ENCODE data around the gene DHTKD1.

DHTKD1 gene

GRCh38 chr10:12130237-12130872 lies 61.6 kb downstream of the DHTKD1 start:
- Histone ChIP-seq H2BK120ac (ENCODE audit: low read depth, low read length) (no peak overlapping the region), H3K36me3 (replicated peaks in 1 of 2; ENCODE audit: control insufficient read depth in 2 of 2, insufficient read depth in 2 of 2, low read length in 2 of 2) (peaks cover 4 to 34% of the 10 kb centered on the region in 2 donors), H3K4me3 (ENCODE audit: low read length in 2 of 2) (peak overlapping the region; percentile 76 to 94), H3K27me3 (ENCODE audit: control insufficient read depth in 3 of 3, insufficient read depth in 3 of 3, low read depth in 1 of 3, low read length in 3 of 3) (no peaks in the 10 kb centered on the region), H2AK5ac (ENCODE audit: low read depth, low read length) (no peak overlapping the region), H3K4ac (ENCODE audit: low read length) (no peak overlapping the region), H2BK15ac (ENCODE audit: low read length) (no peak overlapping the region), H3K79me1 (ENCODE audit: low read depth, low read length) (peaks cover 2% of the 10 kb centered on the region), H3K18ac (ENCODE audit: low read length) (no peak overlapping the region), H3K14ac (ENCODE audit: low read length) (no peak overlapping the region), H4K8ac (ENCODE audit: low read depth, low read length) (no peak overlapping the region), H3K4me1 (ENCODE audit: control insufficient read depth in 2 of 2, insufficient read depth in 1 of 2, low read depth in 1 of 2, low read length in 2 of 2) (peaks cover 0 to 1% of the 10 kb centered on the region in 2 donors), H2AFZ (ENCODE audit: low read length) (peak overlapping the region; percentile 97), H3K4me2 (ENCODE audit: insufficient read depth, low read length, poor library complexity, severe bottlenecking) (peak overlapping the region; percentile 72), H2BK12ac (ENCODE audit: low read length) (no peak overlapping the region), H2BK5ac (ENCODE audit: low read length) (no peak overlapping the region), H3K9ac (ENCODE audit: low read depth, low read length, poor library complexity) (no peak overlapping the region), H3K23ac (ENCODE audit: low read depth, low read length, poor library complexity) (no peak overlapping the region), H3K9me3 (replicated peaks in 1 of 2; ENCODE audit: control insufficient read depth in 2 of 2, insufficient read depth in 1 of 2, low read depth in 1 of 2, low read length in 2 of 2) (peaks cover 0 to 5% of the 10 kb centered on the region in 2 donors), H4K91ac (ENCODE audit: low read depth, low read length, poor library complexity) (no peak overlapping the region), H3K27ac (replicated peaks; ENCODE audit: low read length) (no peak overlapping the region)
- peak; percentile 45 for DNase-seq (ENCODE audit: low spot score)
- no CpG with 5 or more reads among the region's 11 CpGs for WGBS, 2 donors (ENCODE audit: extremely low coverage in 2 of 2, insufficient read length in 2 of 2, insufficient replicate concordance in 1 of 2)

- no peak overlapping the region for H2BK15ac ChIP-seq (ENCODE audit: low read length)
- no peak overlapping the region for H3K4me3 ChIP-seq (ENCODE audit: low read length in 2 of 2)
- H3K9me3 ChIP-seq (replicated peaks in 1 of 2; ENCODE audit: control insufficient read depth in 2 of 2, insufficient read depth in 1 of 2, low read depth in 1 of 2, low read length in 2 of 2) = no peaks in the 10 kb centered on the region
- H2AK5ac ChIP-seq (ENCODE audit: low read depth, low read length) = no peak overlapping the region
- no peaks in the 10 kb centered on the region for H3K4me1 ChIP-seq (ENCODE audit: control insufficient read depth in 2 of 2, insufficient read depth in 1 of 2, low read depth in 1 of 2, low read length in 2 of 2)
- no peak overlapping the region for H3K4ac ChIP-seq (ENCODE audit: low read length)
- no peak overlapping the region for H2BK5ac ChIP-seq (ENCODE audit: low read length)
- H2BK120ac ChIP-seq (ENCODE audit: low read depth, low read length) = no peak overlapping the region
- H3K27me3 ChIP-seq (ENCODE audit: control insufficient read depth in 3 of 3, insufficient read depth in 3 of 3, low read depth in 1 of 3, low read length in 3 of 3) = no peaks in the 10 kb centered on the region
- WGBS, 2 donors (ENCODE audit: extremely low coverage in 2 of 2, insufficient read length in 2 of 2, insufficient replicate concordance in 1 of 2) = no CpG with 5 or more reads among the region's 3 CpGs
- H3K27ac ChIP-seq (replicated peaks; ENCODE audit: low read length) = no peak overlapping the region
- no peak overlapping the region for H2BK12ac ChIP-seq (ENCODE audit: low read length)
- DNase-seq (ENCODE audit: low spot score) = no peak
- H4K8ac ChIP-seq (ENCODE audit: low read depth, low read length) = no peak overlapping the region
- no peak overlapping the region for H3K9ac ChIP-seq (ENCODE audit: low read depth, low read length, poor library complexity)
- H3K18ac ChIP-seq (ENCODE audit: low read length) = no peak overlapping the region
- H2AFZ ChIP-seq (ENCODE audit: low read length) = no peak overlapping the region
- no peak overlapping the region for H3K4me2 ChIP-seq (ENCODE audit: insufficient read depth, low read length, poor library complexity, severe bottlenecking)
- no peaks in the 10 kb centered on the region for H3K79me1 ChIP-seq (ENCODE audit: low read depth, low read length)
- peaks cover 9 to 76% of the 10 kb centered on the region in 2 donors for H3K36me3 ChIP-seq (replicated peaks in 1 of 2; ENCODE audit: control insufficient read depth in 2 of 2, insufficient read depth in 2 of 2, low read length in 2 of 2)
- no peak overlapping the region for H3K14ac ChIP-seq (ENCODE audit: low read length)
- H4K91ac ChIP-seq (ENCODE audit: low read depth, low read length, poor library complexity) = no peak overlapping the region
- H3K23ac ChIP-seq (ENCODE audit: low read depth, low read length, poor library complexity) = no peak overlapping the region
These were observed 66.9 kb downstream of the DHTKD1 start for GRCh38 chr10:12135631-12136030.

- H2BK120ac ChIP-seq (ENCODE audit: low read depth, low read length) = no peak overlapping the region
- no peak overlapping the region for H3K9ac ChIP-seq (ENCODE audit: low read depth, low read length, poor library complexity)
- H2BK5ac ChIP-seq (ENCODE audit: low read length) = no peak overlapping the region
- no peak overlapping the region for H2AFZ ChIP-seq (ENCODE audit: low read length)
- H3K36me3 ChIP-seq (replicated peaks in 1 of 2; ENCODE audit: control insufficient read depth in 2 of 2, insufficient read depth in 2 of 2, low read length in 2 of 2) = peaks cover 18 to 92% of the 10 kb centered on the region in 2 donors
- no peak overlapping the region for H2BK12ac ChIP-seq (ENCODE audit: low read length)
- DNase-seq (ENCODE audit: low spot score) = no peak
- H3K4me1 ChIP-seq (ENCODE audit: control insufficient read depth in 2 of 2, insufficient read depth in 1 of 2, low read depth in 1 of 2, low read length in 2 of 2) = no peaks in the 10 kb centered on the region
- no peak overlapping the region for H3K4ac ChIP-seq (ENCODE audit: low read length)
- no peak overlapping the region for H3K4me3 ChIP-seq (ENCODE audit: low read length in 2 of 2)
- H3K27me3 ChIP-seq (ENCODE audit: control insufficient read depth in 3 of 3, insufficient read depth in 3 of 3, low read depth in 1 of 3, low read length in 3 of 3) = no peaks in the 10 kb centered on the region
- no peak overlapping the region for H2AK5ac ChIP-seq (ENCODE audit: low read depth, low read length)
- H3K14ac ChIP-seq (ENCODE audit: low read length) = no peak overlapping the region
- H4K91ac ChIP-seq (ENCODE audit: low read depth, low read length, poor library complexity) = no peak overlapping the region
- no peak overlapping the region for H2BK15ac ChIP-seq (ENCODE audit: low read length)
- no peak overlapping the region for H3K18ac ChIP-seq (ENCODE audit: low read length)
- H3K23ac ChIP-seq (ENCODE audit: low read depth, low read length, poor library complexity) = no peak overlapping the region
- H3K4me2 ChIP-seq (ENCODE audit: insufficient read depth, low read length, poor library complexity, severe bottlenecking) = no peak overlapping the region
- H3K79me1 ChIP-seq (ENCODE audit: low read depth, low read length) = no peaks in the 10 kb centered on the region
- no peaks in the 10 kb centered on the region for H3K9me3 ChIP-seq (replicated peaks in 1 of 2; ENCODE audit: control insufficient read depth in 2 of 2, insufficient read depth in 1 of 2, low read depth in 1 of 2, low read length in 2 of 2)
- H3K27ac ChIP-seq (replicated peaks; ENCODE audit: low read length) = no peak overlapping the region
- H4K8ac ChIP-seq (ENCODE audit: low read depth, low read length) = no peak overlapping the region
- WGBS, 2 donors (ENCODE audit: extremely low coverage in 2 of 2, insufficient read length in 2 of 2, insufficient replicate concordance in 1 of 2) = no CpG with 5 or more reads among the region's 1 CpG
These were observed 71.3 kb downstream of the DHTKD1 start for GRCh38 chr10:12140038-12140437.

- Histone ChIP-seq H2AFZ (ENCODE audit: low read length) (no peak overlapping the region), H3K79me1 (ENCODE audit: low read depth, low read length) (no peaks in the 10 kb centered on the region), H3K4me3 (ENCODE audit: low read length in 2 of 2) (no peak overlapping the region), H2BK15ac (ENCODE audit: low read length) (no peak overlapping the region), H4K8ac (ENCODE audit: low read depth, low read length) (no peak overlapping the region), H3K4me2 (ENCODE audit: insufficient read depth, low read length, poor library complexity, severe bottlenecking) (no peak overlapping the region), H3K4ac (ENCODE audit: low read length) (no peak overlapping the region), H3K14ac (ENCODE audit: low read length) (no peak overlapping the region), H4K91ac (ENCODE audit: low read depth, low read length, poor library complexity) (no peak overlapping the region), H2BK12ac (ENCODE audit: low read length) (no peak overlapping the region), H3K27ac (replicated peaks; ENCODE audit: low read length) (no peak overlapping the region), H2BK120ac (ENCODE audit: low read depth, low read length) (no peak overlapping the region), H3K36me3 (replicated peaks in 1 of 2; ENCODE audit: control insufficient read depth in 2 of 2, insufficient read depth in 2 of 2, low read length in 2 of 2) (peaks cover 18 to 85% of the 10 kb centered on the region in 2 donors), H3K9me3 (replicated peaks in 1 of 2; ENCODE audit: control insufficient read depth in 2 of 2, insufficient read depth in 1 of 2, low read depth in 1 of 2, low read length in 2 of 2) (no peaks in the 10 kb centered on the region), H3K27me3 (ENCODE audit: control insufficient read depth in 3 of 3, insufficient read depth in 3 of 3, low read depth in 1 of 3, low read length in 3 of 3) (no peaks in the 10 kb centered on the region), H3K4me1 (ENCODE audit: control insufficient read depth in 2 of 2, insufficient read depth in 1 of 2, low read depth in 1 of 2, low read length in 2 of 2) (no peaks in the 10 kb centered on the region), H2BK5ac (ENCODE audit: low read length) (no peak overlapping the region), H3K18ac (ENCODE audit: low read length) (no peak overlapping the region), H2AK5ac (ENCODE audit: low read depth, low read length) (no peak overlapping the region), H3K23ac (ENCODE audit: low read depth, low read length, poor library complexity) (no peak overlapping the region), H3K9ac (ENCODE audit: low read depth, low read length, poor library complexity) (no peak overlapping the region)
- DNase-seq (ENCODE audit: low spot score) = no peak
- no CpG with 5 or more reads among the region's 3 CpGs for WGBS, 2 donors (ENCODE audit: extremely low coverage in 2 of 2, insufficient read length in 2 of 2, insufficient replicate concordance in 1 of 2)
These were observed 75.8 kb downstream of the DHTKD1 start for GRCh38 chr10:12144538-12144937.

Data from neuronal stem cell (in vitro differentiated cells).